Type B pancreatic cell (in vitro differentiated cells): ENCODE data around the gene SCML2. TPM values are rescaled to one million over a fixed set of nuclear protein-coding genes. Genes with fewer than 3 reads are reported as not detected.
A peak's percentile ranks its signal among the peaks of the same experiment; 100 is the strongest.

Source experiments
- DNase-seq: peaks from one replicate; pipeline ENCODE4 v3.0.0; 2021; ENCODE audit warnings: mixed read lengths; ENCODE audit not compliant: unreplicated experiment; ENCODE audit errors: extremely low spot score
- H3K27ac Mint-ChIP-seq: 2 replicates; pipeline ENCODE4 v1.8.0; 2021; ENCODE audit warnings: mild to moderate bottlenecking, mixed read lengths
- H3K27me3 Mint-ChIP-seq: 2 replicates; pipeline ENCODE4 v1.8.0; 2021; ENCODE audit warnings: mixed read lengths
- H3K36me3 Mint-ChIP-seq: 2 replicates; pipeline ENCODE4 v1.8.0; 2021; ENCODE audit warnings: mixed read lengths
- H3K4me1 Mint-ChIP-seq: one replicate; pipeline ENCODE4 v1.8.0; 2021; ENCODE audit warnings: mixed read lengths; ENCODE audit not compliant: unreplicated experiment
- H3K4me3 Mint-ChIP-seq: 2 replicates; pipeline ENCODE4 v1.8.0; 2021; ENCODE audit warnings: mild to moderate bottlenecking, mixed read lengths
- H3K9me3 Mint-ChIP-seq: 2 replicates; pipeline ENCODE4 v1.8.0; 2021; ENCODE audit warnings: mixed read lengths
- CTCF ChIP-seq: fragments of 200-600 bp; sonication (generic); conservative IDR thresholded peaks from 2 replicates; pipeline ENCODE4 v1.5.0; 2021; ENCODE audit warnings: antibody characterized with exemption, mild to moderate bottlenecking
- long read RNA-seq: library from polyadenylated mRNA; unstranded; transcript quantifications from one replicate; pipeline ENCODE4 v2.0.0, GENCODE V29; 2020
- total RNA-seq: library from RNA; stranded (reverse); gene quantifications from 2 replicates; pipeline ENCODE4 v1.2.1, GENCODE V29; 2021; ENCODE audit warnings: low replicate concordance

The SCML2 gene
- total RNA-seq, result 2.5 and 10.8 TPM in 2 replicates
- long read RNA-seq, partial matches to known transcripts, result 0 of 5 reads
- long read RNA-seq, other reads (novel, unspliced or antisense), result 3 of 5 reads

- Mint-ChIP-seq H3K27me3 (peaks cover 19% of the 10 kb centered on the region), H3K36me3 (no peaks in the 10 kb centered on the region), H3K4me3 (peak within 1 kb of the TSS; percentile 90), H3K4me1 (no peaks in the 10 kb centered on the region), H3K27ac (peak within 1 kb of the TSS; percentile 79), H3K9me3 (no peaks in the 10 kb centered on the region)
- no peak for TF ChIP-seq CTCF
- DNase-seq, result peak; percentile 68
Measured at GRCh38 chrX:18354369-18355223, at the start of gene SCML2. TSS of gene SCML2 (minus strand) at chrX:18354688. CDS start at chrX:18334071, 20,617 bp downstream.

- no peak for TF ChIP-seq CTCF
- Mint-ChIP-seq H3K27me3 (no peaks in the 10 kb centered on the region), H3K4me1 (no peaks in the 10 kb centered on the region), H3K9me3 (peaks cover 3% of the 10 kb centered on the region), H3K36me3 (no peaks in the 10 kb centered on the region), H3K4me3 (no peak overlapping the region), H3K27ac (no peak overlapping the region)
- DNase-seq, result no peak
Measured at GRCh38 chrX:18401848-18402213, 47.3 kb upstream of the SCML2 start.

- no peak for DNase-seq
- Mint-ChIP-seq H3K4me3 (no peak overlapping the region), H3K9me3 (no peaks in the 10 kb centered on the region), H3K27me3 (no peaks in the 10 kb centered on the region), H3K4me1 (no peaks in the 10 kb centered on the region), H3K36me3 (no peaks in the 10 kb centered on the region), H3K27ac (no peak overlapping the region)
- TF ChIP-seq CTCF, result no peak
Measured at GRCh38 chrX:18394477-18394876, 40.0 kb upstream of the SCML2 start.

GRCh38 chrX:18390941-18391538, 36.6 kb upstream of the SCML2 start:
- Mint-ChIP-seq H3K4me3 (no peak overlapping the region), H3K27me3 (no peaks in the 10 kb centered on the region), H3K9me3 (no peaks in the 10 kb centered on the region), H3K27ac (no peak overlapping the region), H3K4me1 (no peaks in the 10 kb centered on the region), H3K36me3 (no peaks in the 10 kb centered on the region)
- DNase-seq, result no peak
- TF ChIP-seq CTCF, result peak; percentile 87

- Mint-ChIP-seq H3K36me3 (no peaks in the 10 kb centered on the region), H3K9me3 (no peaks in the 10 kb centered on the region), H3K27ac (no peak overlapping the region), H3K4me1 (no peaks in the 10 kb centered on the region), H3K27me3 (no peaks in the 10 kb centered on the region), H3K4me3 (no peak overlapping the region)
- peak; percentile 28 for TF ChIP-seq CTCF
- no peak for DNase-seq
Measured at GRCh38 chrX:18389966-18390365, 35.5 kb upstream of the SCML2 start.
